Ishikawa (cell line): ENCODE measurements around the gene FOXJ1.

ENCODE experiments used
- CEBPB ChIP-seq: IDR thresholded peaks from 2 replicates; pipeline ENCODE4 v1.6.1; 2012
- CREB1 ChIP-seq: IDR thresholded peaks from 2 replicates; pipeline ENCODE4 v1.6.1; 2012; ENCODE audit warnings: low read depth
- EGR1 ChIP-seq: IDR thresholded peaks from 2 replicates; pipeline ENCODE4 v1.6.1; 2012
- EP300 ChIP-seq: IDR thresholded peaks from 2 replicates; pipeline ENCODE4 v1.6.1; 2012; ENCODE audit warnings: borderline replicate concordance
- FOXM1 ChIP-seq: IDR thresholded peaks from 2 replicates; pipeline ENCODE4 v1.6.1; 2012; ENCODE audit warnings: low read depth, borderline replicate concordance
- MAX ChIP-seq: IDR thresholded peaks from 2 replicates; pipeline ENCODE4 v1.6.1; 2012
- NFIC ChIP-seq: IDR thresholded peaks from 2 replicates; pipeline ENCODE4 v1.6.1; 2012
- RAD21 ChIP-seq: IDR thresholded peaks from 2 replicates; pipeline ENCODE4 v1.6.1; 2012; ENCODE audit warnings: low read depth
- REST ChIP-seq: IDR thresholded peaks from 2 replicates; pipeline ENCODE4 v1.6.1; 2012; ENCODE audit warnings: low read depth, mild to moderate bottlenecking
- TAF1 ChIP-seq: IDR thresholded peaks from 2 replicates; pipeline ENCODE4 v1.6.1; 2012; ENCODE audit warnings: low read depth, mild to moderate bottlenecking
- TCF12 ChIP-seq: IDR thresholded peaks from 2 replicates; pipeline ENCODE4 v1.6.1; 2012; ENCODE audit warnings: low read depth
- TEAD4 ChIP-seq: IDR thresholded peaks from 2 replicates; pipeline ENCODE4 v1.6.1; 2012
- USF1 ChIP-seq: IDR thresholded peaks from 2 replicates; pipeline ENCODE4 v1.6.1; 2012
- YY1 ChIP-seq: IDR thresholded peaks from 2 replicates; pipeline ENCODE4 v1.6.1; 2012; ENCODE audit warnings: low read depth
- ZBTB7A ChIP-seq: IDR thresholded peaks from 2 replicates; pipeline ENCODE4 v1.6.1; 2012; ENCODE audit warnings: low read depth

FOXJ1 gene

DNA sequence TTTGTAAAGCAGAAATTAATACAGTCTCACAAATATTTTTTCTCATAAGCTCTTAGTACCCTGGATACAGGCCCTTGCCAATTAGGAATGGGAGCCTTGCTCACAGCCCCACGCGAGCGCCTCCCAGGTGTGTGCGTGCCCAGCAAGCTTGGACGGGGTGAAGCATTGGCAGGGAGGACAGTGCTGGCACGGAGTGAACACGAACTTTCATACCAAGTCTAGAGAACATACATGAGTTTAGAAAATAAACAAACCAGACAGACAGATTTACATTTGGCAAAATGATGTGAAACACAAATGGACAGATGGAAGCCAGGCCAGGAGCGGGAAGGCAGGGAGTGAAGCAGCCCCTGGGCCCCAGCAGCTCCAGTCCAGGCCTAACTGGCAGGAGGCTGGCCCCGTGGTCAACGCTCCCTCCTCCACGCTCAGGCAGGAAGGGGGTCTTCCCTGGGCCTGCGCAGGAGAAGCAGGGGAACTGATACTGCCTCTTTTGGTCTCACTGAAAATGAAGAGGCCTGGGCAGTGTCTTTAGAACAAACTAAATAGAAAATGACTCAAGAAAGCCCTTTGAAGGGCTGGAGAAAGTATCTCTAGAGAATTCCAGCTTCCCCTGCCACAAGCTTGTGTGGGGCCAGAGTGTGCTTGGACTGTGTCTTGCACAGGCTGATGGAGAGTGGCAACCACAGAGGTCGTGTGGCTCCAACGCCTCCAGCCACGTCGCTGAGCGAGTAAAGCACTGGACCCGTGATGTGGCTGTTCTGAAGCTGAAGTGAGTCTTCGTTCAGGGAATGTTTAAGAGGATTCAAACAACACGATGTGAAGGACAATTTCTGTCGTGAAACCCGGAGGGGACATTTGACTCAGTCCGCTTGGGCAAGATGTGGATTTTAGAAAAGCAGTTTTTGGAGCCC, 9.9 kb upstream of the FOXJ1 start:
- TF ChIP-seq TAF1 = no peak
- no peak for TF ChIP-seq REST
- no peak for TF ChIP-seq EP300
- TF ChIP-seq ZBTB7A = no peak
- TF ChIP-seq RAD21 = no peak
- TF ChIP-seq EGR1 = no peak
- TF ChIP-seq CEBPB = no peak
- TF ChIP-seq TCF12 = no peak
- TF ChIP-seq YY1 = no peak
- no peak for TF ChIP-seq MAX
- no peak for TF ChIP-seq CREB1
- TF ChIP-seq FOXM1 = no peak
- TF ChIP-seq TEAD4 = no peak
- TF ChIP-seq USF1 = no peak
- no peak for TF ChIP-seq NFIC

DNA sequence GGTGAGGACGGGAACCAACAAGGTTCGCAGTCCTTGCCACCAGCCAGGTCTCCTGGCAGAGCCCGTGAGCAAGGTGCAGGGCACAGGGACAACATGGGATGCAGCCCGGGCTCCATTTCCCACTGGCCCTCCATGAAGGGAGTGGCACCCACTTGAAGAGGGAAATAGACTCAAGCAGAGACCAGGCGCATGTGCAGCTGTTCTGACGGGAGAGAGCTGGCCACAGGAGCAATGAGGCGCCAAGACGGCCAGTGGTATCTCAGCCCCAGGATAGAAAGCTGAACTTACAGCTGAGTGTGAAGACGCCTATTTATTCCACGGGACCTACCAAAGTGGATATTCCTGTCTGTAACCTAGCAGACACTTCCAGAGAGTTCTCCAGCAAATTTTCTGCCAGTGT, 8.2 kb upstream of the FOXJ1 start:
- TF ChIP-seq ZBTB7A (no peak), EP300 (no peak), TCF12 (no peak), MAX (no peak), YY1 (no peak), FOXM1 (no peak), USF1 (no peak), NFIC (no peak), TAF1 (no peak), TEAD4 (no peak), RAD21 (no peak), CEBPB (no peak), REST (no peak), EGR1 (no peak), CREB1 (no peak)

DNA sequence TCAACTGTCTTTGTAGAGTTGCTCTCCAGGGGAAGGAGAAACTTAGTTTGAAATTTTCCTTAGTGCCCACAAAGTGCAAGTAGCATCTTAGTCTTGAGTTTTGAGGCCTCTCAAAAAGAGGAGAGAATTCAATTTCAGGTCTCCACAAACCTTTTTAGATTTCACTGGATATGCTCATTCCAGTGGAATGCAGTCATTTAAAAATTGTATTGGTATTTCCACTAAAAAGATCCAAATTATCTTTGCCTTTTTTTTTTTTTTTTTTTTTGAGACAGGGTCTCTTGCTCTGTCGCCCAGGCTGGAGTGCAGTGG, 6.9 kb upstream of the FOXJ1 start:
- TF ChIP-seq NFIC = no peak
- TF ChIP-seq EGR1 = no peak
- no peak for TF ChIP-seq TAF1
- TF ChIP-seq RAD21 = no peak
- no peak for TF ChIP-seq YY1
- no peak for TF ChIP-seq CEBPB
- TF ChIP-seq REST = no peak
- no peak for TF ChIP-seq EP300
- no peak for TF ChIP-seq TCF12
- no peak for TF ChIP-seq TEAD4
- TF ChIP-seq MAX = no peak
- no peak for TF ChIP-seq FOXM1
- TF ChIP-seq CREB1 = no peak
- no peak for TF ChIP-seq USF1
- no peak for TF ChIP-seq ZBTB7A
